Kidney (tissue), 14 donors: ENCODE results near the gene ZFTA. TPM values are rescaled to one million over a fixed set of nuclear protein-coding genes. Genes with fewer than 3 reads are reported as not detected.

Experiments used
- DNase-seq, 5 donors: peaks; one replicate each; pipeline ENCODE4 v3.0.0-alpha.2; 2013 to 2020
- FAIRE-seq: peaks from 2 replicates; lab custom pipeline; 2012; peaks lifted over from hg19 to GRCh38; lab: Jason Lieb, UNC
- H3K27ac ChIP-seq, 2 donors: one replicate each; pipeline ENCODE4 v1.7.0; 2013; ENCODE audit warnings: low read depth in 2 of 2, low read length in 2 of 2, inconsistent platforms in 1 of 2
- H3K27me3 ChIP-seq: one replicate; pipeline ENCODE4 v1.7.1; 2013; ENCODE audit warnings: low read length, inconsistent platforms; ENCODE audit not compliant: control insufficient read depth, insufficient read depth
- H3K36me3 ChIP-seq, 3 donors: one replicate each; pipeline versions ENCODE4 v1.7.0 to v1.7.1; 2013; ENCODE audit warnings: low read length in 3 of 3, control low read depth in 1 of 3, inconsistent platforms in 1 of 3; ENCODE audit not compliant: insufficient read depth in 3 of 3, control insufficient read depth in 2 of 3
- H3K4me1 ChIP-seq, 3 donors: one replicate each; pipeline versions ENCODE4 v1.7.0 to v1.7.1; 2013; ENCODE audit warnings: low read length in 3 of 3, inconsistent platforms in 1 of 3, low read depth in 1 of 3; ENCODE audit not compliant: control insufficient read depth in 2 of 3, insufficient read depth in 2 of 3
- H3K4me3 ChIP-seq, 3 donors: one replicate each; pipeline versions ENCODE4 v1.7.0 to v1.8.1; 2013; ENCODE audit warnings: low read length in 3 of 3, control low read depth in 1 of 3, inconsistent platforms in 1 of 3
- H3K9ac ChIP-seq, 3 donors: one replicate each; pipeline versions ENCODE4 v1.7.0 to v1.7.1; 2013; ENCODE audit warnings: low read length in 3 of 3, control low read depth in 1 of 3, inconsistent platforms in 1 of 3
- H3K9me3 ChIP-seq, 3 donors: one replicate each; pipeline versions ENCODE4 v1.7.0 to v1.7.1; 2013; ENCODE audit warnings: low read length in 3 of 3, control low read depth in 1 of 3, inconsistent platforms in 1 of 3; ENCODE audit not compliant: control insufficient read depth in 2 of 3, insufficient read depth in 1 of 3
- intact Hi-C: fragments of 100-400 bp; cut with DNase I; formaldehyde crosslinking; loops from one replicate; pipeline ENCODE4 v1.11.1; 2022
- polyA plus RNA-seq: library from polyadenylated mRNA; stranded (reverse); fragments of 350-450 nt; fragmentation: Illumina TruSeq; extraction: RNeasy Lipid Tissue Mini Kit (QIAGEN cat#74804); gene quantifications from one replicate; pipeline ENCODE4 v1.2.3, GENCODE V29; 2014; ENCODE audit warnings: low read depth, low replicate concordance; ENCODE audit not compliant: insufficient read depth
- total RNA-seq: library from RNA; stranded (reverse); fragmentation: NEBNext Ultra II Directional; extraction: Animal tissue kit (Norgen Biotek cat#: 25700); gene quantifications from one replicate; pipeline ENCODE4 v1.2.1, GENCODE V29; 2021
- TF ChIP-seq, protein P1 (sequence below): IDR thresholded peaks from 3 replicates; pipeline ENCODE4 v1.5.1; 2012; ENCODE audit warnings: mild to moderate bottlenecking, moderate library complexity, borderline replicate concordance; ENCODE audit not compliant: insufficient read depth; ENCODE audit errors: extremely low read depth
- donor health status: control.
- donor health status: control.
- donor health status: control.
- donor health status: control.
- donor health status: control.
- donor health status: DM: yes; HTN: yes; CAD: no.
- donor health status: Normal renal cell carcinoma (clear cell type).

The ZFTA gene
- total and polyA plus RNA-seq, 2 donors from 2014 or later: 10.8 to 14.4 TPM

GRCh38 chr11:63745304-63746170 lies 23.0 kb downstream of the ZFTA start:
- Histone ChIP-seq H3K27me3 (no peaks in the 10 kb centered on the region), H3K9ac (no peak overlapping the region), H3K4me3 (no peak overlapping the region), H3K4me1 (no peaks in the 10 kb centered on the region), H3K9me3 (no peaks in the 10 kb centered on the region), H3K36me3 (no peaks in the 10 kb centered on the region), H3K27ac (no peak overlapping the region)
- FAIRE-seq (no peak), DNase-seq (peak in 2 of 5 donors; percentile 12 to 53)
- intact Hi-C loops: no loop called here
- TF ChIP-seq, protein P1, sequence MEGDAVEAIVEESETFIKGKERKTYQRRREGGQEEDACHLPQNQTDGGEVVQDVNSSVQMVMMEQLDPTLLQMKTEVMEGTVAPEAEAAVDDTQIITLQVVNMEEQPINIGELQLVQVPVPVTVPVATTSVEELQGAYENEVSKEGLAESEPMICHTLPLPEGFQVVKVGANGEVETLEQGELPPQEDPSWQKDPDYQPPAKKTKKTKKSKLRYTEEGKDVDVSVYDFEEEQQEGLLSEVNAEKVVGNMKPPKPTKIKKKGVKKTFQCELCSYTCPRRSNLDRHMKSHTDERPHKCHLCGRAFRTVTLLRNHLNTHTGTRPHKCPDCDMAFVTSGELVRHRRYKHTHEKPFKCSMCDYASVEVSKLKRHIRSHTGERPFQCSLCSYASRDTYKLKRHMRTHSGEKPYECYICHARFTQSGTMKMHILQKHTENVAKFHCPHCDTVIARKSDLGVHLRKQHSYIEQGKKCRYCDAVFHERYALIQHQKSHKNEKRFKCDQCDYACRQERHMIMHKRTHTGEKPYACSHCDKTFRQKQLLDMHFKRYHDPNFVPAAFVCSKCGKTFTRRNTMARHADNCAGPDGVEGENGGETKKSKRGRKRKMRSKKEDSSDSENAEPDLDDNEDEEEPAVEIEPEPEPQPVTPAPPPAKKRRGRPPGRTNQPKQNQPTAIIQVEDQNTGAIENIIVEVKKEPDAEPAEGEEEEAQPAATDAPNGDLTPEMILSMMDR: peak; percentile 36

- Histone ChIP-seq H3K9me3 (no peaks in the 10 kb centered on the region), H3K36me3 (no peaks in the 10 kb centered on the region), H3K9ac (no peak overlapping the region), H3K4me3 (no peak overlapping the region), H3K27ac (no peak overlapping the region), H3K27me3 (no peaks in the 10 kb centered on the region), H3K4me1 (no peaks in the 10 kb centered on the region)
- intact Hi-C loops: no loop called here
- TF ChIP-seq, protein P1: peak; percentile 87
- DNase-seq: peak in 4 of 5 donors; percentile 66 to 84 (median 72)
- FAIRE-seq: peak; percentile 80
Measured at GRCh38 chr11:63738720-63739360, 29.7 kb downstream of the ZFTA start.

- intact Hi-C loops: no loop called here
Measured at GRCh38 chr11:63737718-63738117, 30.9 kb downstream of the ZFTA start.

More at GRCh38 chr11:63737718-63738117, 30.9 kb downstream of the ZFTA start:
- H3K9me3 ChIP-seq: no peaks in the 10 kb centered on the region
- H3K4me3 ChIP-seq: no peak overlapping the region
- H3K9ac ChIP-seq: no peak overlapping the region
- no peak for FAIRE-seq
- TF ChIP-seq, protein P1: no peak
- H3K27ac ChIP-seq: no peak overlapping the region
- H3K36me3 ChIP-seq: no peaks in the 10 kb centered on the region
- no peaks in the 10 kb centered on the region for H3K27me3 ChIP-seq
- no peaks in the 10 kb centered on the region for H3K4me1 ChIP-seq
- no peak for DNase-seq
